Mucosa of rectum (tissue), 2 donors: ENCODE measurements around the gene STON2.

Source experiments
- H3K27ac ChIP-seq, 2 donors: one replicate each; pipeline ENCODE4 v1.7.0; 2013; ENCODE audit warnings: inconsistent platforms in 2 of 2, low read depth in 2 of 2, low read length in 2 of 2
- H3K27me3 ChIP-seq, 2 donors: one replicate each; pipeline ENCODE4 v1.7.0; 2013; ENCODE audit warnings: low read length in 2 of 2; ENCODE audit not compliant: control insufficient read depth in 2 of 2, insufficient read depth in 2 of 2
- H3K36me3 ChIP-seq, 2 donors: one replicate each; pipeline ENCODE4 v1.7.0; 2013; ENCODE audit warnings: low read length in 2 of 2; ENCODE audit not compliant: control insufficient read depth in 2 of 2, insufficient read depth in 2 of 2
- H3K4me1 ChIP-seq, 2 donors: one replicate each; pipeline ENCODE4 v1.7.0; 2013; ENCODE audit warnings: low read length in 2 of 2, mild to moderate bottlenecking in 1 of 2; ENCODE audit not compliant: control insufficient read depth in 2 of 2, insufficient read depth in 2 of 2
- H3K4me3 ChIP-seq, 2 donors: one replicate each; pipeline ENCODE4 v1.7.0; 2013; ENCODE audit warnings: low read length in 2 of 2
- H3K9ac ChIP-seq, 2 donors: one replicate each; pipeline ENCODE4 v1.7.0; 2013; ENCODE audit warnings: low read length in 2 of 2, low read depth in 1 of 2, mild to moderate bottlenecking in 1 of 2
- H3K9me3 ChIP-seq, 2 donors: one replicate each; pipeline ENCODE4 v1.7.0; 2013; ENCODE audit warnings: low read length in 2 of 2; ENCODE audit not compliant: control insufficient read depth in 2 of 2
- donor health status: healthy.
- donor health status: Normal muscosa, but diverticular disease.

The STON2 gene

GRCh38 chr14:81319946-81320345 is 80.2 kb downstream of the STON2 start:
- Histone ChIP-seq H3K27me3 (no peaks in the 10 kb centered on the region), H3K9me3 (no peaks in the 10 kb centered on the region), H3K9ac (no peak overlapping the region), H3K4me3 (no peak overlapping the region), H3K4me1 (peaks cover 4 to 6% of the 10 kb centered on the region in 2 donors), H3K36me3 (no peaks in the 10 kb centered on the region), H3K27ac (no peak overlapping the region)

GRCh38 chr14:81319314-81319713 is 80.8 kb downstream of the STON2 start:
- Histone ChIP-seq H3K27ac (no peak overlapping the region), H3K4me3 (no peak overlapping the region), H3K36me3 (no peaks in the 10 kb centered on the region), H3K27me3 (no peaks in the 10 kb centered on the region), H3K9me3 (no peaks in the 10 kb centered on the region), H3K9ac (no peak overlapping the region), H3K4me1 (peaks cover 1 to 3% of the 10 kb centered on the region in 2 donors)

GRCh38 chr14:81315341-81315740 is 84.8 kb downstream of the STON2 start:
- Histone ChIP-seq H3K36me3 (no peaks in the 10 kb centered on the region), H3K27ac (no peak overlapping the region), H3K4me1 (no peaks in the 10 kb centered on the region), H3K27me3 (no peaks in the 10 kb centered on the region), H3K4me3 (no peak overlapping the region), H3K9me3 (no peaks in the 10 kb centered on the region), H3K9ac (no peak overlapping the region)

- Histone ChIP-seq H3K4me3 (no peak overlapping the region), H3K36me3 (no peaks in the 10 kb centered on the region), H3K9me3 (no peaks in the 10 kb centered on the region), H3K9ac (no peak overlapping the region), H3K27ac (no peak overlapping the region), H3K4me1 (no peaks in the 10 kb centered on the region), H3K27me3 (no peaks in the 10 kb centered on the region)
Measured at GRCh38 chr14:81314443-81315175, 85.5 kb downstream of the STON2 start.

GRCh38 chr14:81313775-81314429 is 86.2 kb downstream of the STON2 start:
- H3K9me3 ChIP-seq: no peaks in the 10 kb centered on the region
- no peaks in the 10 kb centered on the region for H3K27me3 ChIP-seq
- no peak overlapping the region for H3K27ac ChIP-seq
- no peak overlapping the region for H3K9ac ChIP-seq
- no peaks in the 10 kb centered on the region for H3K36me3 ChIP-seq
- no peak overlapping the region for H3K4me3 ChIP-seq
- no peaks in the 10 kb centered on the region for H3K4me1 ChIP-seq

GRCh38 chr14:81313200-81313599 is 86.9 kb downstream of the STON2 start:
- no peak overlapping the region for H3K9ac ChIP-seq
- H3K4me3 ChIP-seq: no peak overlapping the region
- no peaks in the 10 kb centered on the region for H3K4me1 ChIP-seq
- no peaks in the 10 kb centered on the region for H3K36me3 ChIP-seq
- H3K27ac ChIP-seq: no peak overlapping the region
- H3K27me3 ChIP-seq: no peaks in the 10 kb centered on the region
- H3K9me3 ChIP-seq: no peaks in the 10 kb centered on the region

GRCh38 chr14:81312289-81312876 is 87.7 kb downstream of the STON2 start:
- H3K4me3 ChIP-seq: no peak overlapping the region
- H3K36me3 ChIP-seq: no peaks in the 10 kb centered on the region
- H3K4me1 ChIP-seq: no peaks in the 10 kb centered on the region
- no peaks in the 10 kb centered on the region for H3K27me3 ChIP-seq
- no peak overlapping the region for H3K9ac ChIP-seq
- no peak overlapping the region for H3K27ac ChIP-seq
- no peaks in the 10 kb centered on the region for H3K9me3 ChIP-seq

- H3K9me3 ChIP-seq: no peaks in the 10 kb centered on the region
- H3K4me1 ChIP-seq: no peaks in the 10 kb centered on the region
- no peak overlapping the region for H3K4me3 ChIP-seq
- no peaks in the 10 kb centered on the region for H3K27me3 ChIP-seq
- no peak overlapping the region for H3K9ac ChIP-seq
- no peak overlapping the region for H3K27ac ChIP-seq
- H3K36me3 ChIP-seq: no peaks in the 10 kb centered on the region
Measured at GRCh38 chr14:81311778-81312177, 88.3 kb downstream of the STON2 start.

GRCh38 chr14:81311141-81311540 is 89.0 kb downstream of the STON2 start:
- H3K36me3 ChIP-seq: no peaks in the 10 kb centered on the region
- no peak overlapping the region for H3K4me3 ChIP-seq
- no peak overlapping the region for H3K9ac ChIP-seq
- H3K27ac ChIP-seq: no peak overlapping the region
- no peaks in the 10 kb centered on the region for H3K4me1 ChIP-seq
- no peaks in the 10 kb centered on the region for H3K27me3 ChIP-seq
- no peaks in the 10 kb centered on the region for H3K9me3 ChIP-seq

GRCh38 chr14:81310606-81311005 is 89.5 kb downstream of the STON2 start:
- Histone ChIP-seq H3K27me3 (no peaks in the 10 kb centered on the region), H3K9ac (no peak overlapping the region), H3K27ac (no peak overlapping the region), H3K4me3 (no peak overlapping the region), H3K36me3 (no peaks in the 10 kb centered on the region), H3K4me1 (no peaks in the 10 kb centered on the region), H3K9me3 (no peaks in the 10 kb centered on the region)
